Breast epithelium (tissue), 3 donors: ENCODE measurements around the gene VHLL.

Experiments used
- CTCF ChIP-seq, 3 donors: fragments of 450-650 bp; IDR thresholded peaks; one replicate each; pipeline ENCODE4 v1.5.1; 2016 to 2017; ENCODE audit warnings: antibody characterized with exemption in 3 of 3, mild to moderate bottlenecking in 3 of 3, moderate library complexity in 3 of 3
- POLR2A ChIP-seq: fragments of 450-650 bp; IDR thresholded peaks from one replicate; pipeline ENCODE4 v1.6.1; 2016; ENCODE audit warnings: antibody characterized with exemption, mild to moderate bottlenecking, moderate library complexity

GRCh38 chr1:156336242-156336641, 37.1 kb upstream of the VHLL start:
- TF ChIP-seq CTCF (IDR thresholded peaks at IDR 0.05) (no peak), POLR2A (no peak)
